Thyroid gland (tissue), 4 donors: ENCODE results near the gene ELMO2. TPM values are rescaled to one million over a fixed set of nuclear protein-coding genes. Genes with fewer than 3 reads are reported as not detected.

Source experiments
- DNase-seq, 2 donors: peaks; one replicate each; pipeline ENCODE4 v3.0.0-alpha.2; 2019
- H3K27ac ChIP-seq, 3 donors: fragments of 200-600 bp; sonication (generic); 1 replicate in 2 of 3; 2 replicates in 1 of 3; pipeline ENCODE4 v1.5.1; 2016 to 2019; ENCODE audit warnings: mild to moderate bottlenecking in 1 of 3, moderate library complexity in 1 of 3
- H3K27me3 ChIP-seq: fragments of 200-600 bp; sonication (generic); one replicate; pipeline ENCODE4 v1.5.1; 2019
- H3K36me3 ChIP-seq, 2 donors: fragments of 200-600 bp; sonication (generic); one replicate each; pipeline ENCODE4 v1.5.1; 2016 to 2019
- H3K4me1 ChIP-seq, 2 donors: fragments of 200-600 bp; sonication (generic); one replicate each; pipeline ENCODE4 v1.5.1; 2017 to 2019
- H3K4me3 ChIP-seq, 3 donors: fragments of 200-600 bp; sonication (generic); replicated peaks in 1 of 3; 1 replicate in 2 of 3; 2 replicates in 1 of 3; pipeline ENCODE4 v1.5.1; 2016; ENCODE audit warnings: mild to moderate bottlenecking in 1 of 3
- H3K9me3 ChIP-seq: fragments of 200-600 bp; sonication (generic); one replicate; pipeline ENCODE4 v1.5.1; 2017
- POLR2A ChIP-seq, 2 donors: fragments of 450-650 bp; IDR thresholded peaks; one replicate each; pipeline ENCODE4 v1.6.1; 2017; ENCODE audit warnings: antibody characterized with exemption in 2 of 2, mild to moderate bottlenecking in 2 of 2, moderate library complexity in 1 of 2
- WGBS, 2 donors: methylation state at CpG; one replicate each; pipeline ENCODE4 v1.1.5; 2017; 5-methylcytosine and 5-hydroxymethylcytosine counted together
- intact Hi-C: fragments of 100-400 bp; cut with DNase I; formaldehyde crosslinking; loops from one replicate; pipeline ENCODE4 v1.15.1; 2023
- total RNA-seq, 4 donors: library from RNA; depleted of rRNA; stranded (reverse); fragments of >200 nt; gene quantifications; one replicate each; pipeline ENCODE4 v1.2.3, GENCODE V29; 2016
- TF ChIP-seq, protein P1 (sequence below), 6 experiments: fragments of 200-600 bp in 3 of 6; fragments of 450-650 bp in 3 of 6; sonication (generic) in 3 of 6; IDR thresholded peaks; one replicate each; pipeline ENCODE4 v1.5.1; 2016 to 2019; ENCODE audit warnings: antibody characterized with exemption in 6 of 6, mild to moderate bottlenecking in 2 of 6, inconsistent platforms in 1 of 6, moderate library complexity in 1 of 6

ELMO2 gene
- total RNA-seq, 4 donors from 2014 or later, result 47.0 to 60.6 (median 54.6) TPM

DNA sequence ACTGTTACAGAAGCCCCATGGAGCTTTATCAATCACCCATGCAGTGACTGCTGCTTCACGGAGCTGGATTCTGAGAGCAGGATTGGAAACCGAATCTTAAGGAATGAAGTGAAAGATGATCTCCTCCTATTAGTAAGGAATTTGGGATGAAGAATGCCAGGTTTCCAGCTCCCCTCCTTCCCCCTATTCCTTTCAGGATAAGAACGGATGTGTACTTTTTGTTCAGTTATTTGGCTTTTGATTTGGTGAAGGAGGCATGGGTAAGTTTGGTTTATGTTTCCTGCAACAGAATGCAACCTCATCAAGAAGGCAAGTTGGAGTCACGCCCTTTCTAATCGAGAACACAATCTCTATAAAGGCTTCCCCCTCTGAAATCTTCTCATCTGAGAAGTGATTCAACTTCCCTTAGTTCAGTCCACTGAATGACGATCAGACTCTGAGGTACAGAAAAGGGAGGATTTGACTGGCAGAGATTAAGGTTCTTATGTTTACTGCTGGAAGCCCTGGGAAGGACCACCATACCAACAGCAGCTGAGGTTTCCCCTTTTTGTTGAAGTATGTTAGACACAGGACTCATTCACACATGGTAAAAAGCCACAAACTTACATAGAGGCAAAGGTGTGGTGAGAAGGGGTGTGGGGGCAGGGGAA is 5.5 kb downstream of the ELMO2 start:
- WGBS, 2 donors, result 12 to 18% methylated on average over 6 of the region's 6 CpGs
- DNase-seq, result peak; percentile 13 to 34
- Histone ChIP-seq H3K27ac (peak overlapping the region; percentile 52 to 75 (median 62)), H3K4me3 (no peak overlapping the region), H3K9me3 (no peaks in the 10 kb centered on the region), H3K27me3 (no peaks in the 10 kb centered on the region), H3K4me1 (peaks cover 56 to 71% of the 10 kb centered on the region in 2 donors), H3K36me3 (no peaks in the 10 kb centered on the region)
- intact Hi-C loops, result no loop called here
- no peak for TF ChIP-seq POLR2A (IDR thresholded peaks at IDR 0.05)
- TF ChIP-seq, protein P1, sequence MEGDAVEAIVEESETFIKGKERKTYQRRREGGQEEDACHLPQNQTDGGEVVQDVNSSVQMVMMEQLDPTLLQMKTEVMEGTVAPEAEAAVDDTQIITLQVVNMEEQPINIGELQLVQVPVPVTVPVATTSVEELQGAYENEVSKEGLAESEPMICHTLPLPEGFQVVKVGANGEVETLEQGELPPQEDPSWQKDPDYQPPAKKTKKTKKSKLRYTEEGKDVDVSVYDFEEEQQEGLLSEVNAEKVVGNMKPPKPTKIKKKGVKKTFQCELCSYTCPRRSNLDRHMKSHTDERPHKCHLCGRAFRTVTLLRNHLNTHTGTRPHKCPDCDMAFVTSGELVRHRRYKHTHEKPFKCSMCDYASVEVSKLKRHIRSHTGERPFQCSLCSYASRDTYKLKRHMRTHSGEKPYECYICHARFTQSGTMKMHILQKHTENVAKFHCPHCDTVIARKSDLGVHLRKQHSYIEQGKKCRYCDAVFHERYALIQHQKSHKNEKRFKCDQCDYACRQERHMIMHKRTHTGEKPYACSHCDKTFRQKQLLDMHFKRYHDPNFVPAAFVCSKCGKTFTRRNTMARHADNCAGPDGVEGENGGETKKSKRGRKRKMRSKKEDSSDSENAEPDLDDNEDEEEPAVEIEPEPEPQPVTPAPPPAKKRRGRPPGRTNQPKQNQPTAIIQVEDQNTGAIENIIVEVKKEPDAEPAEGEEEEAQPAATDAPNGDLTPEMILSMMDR (IDR thresholded peaks at IDR 0.05), result no peak

DNA sequence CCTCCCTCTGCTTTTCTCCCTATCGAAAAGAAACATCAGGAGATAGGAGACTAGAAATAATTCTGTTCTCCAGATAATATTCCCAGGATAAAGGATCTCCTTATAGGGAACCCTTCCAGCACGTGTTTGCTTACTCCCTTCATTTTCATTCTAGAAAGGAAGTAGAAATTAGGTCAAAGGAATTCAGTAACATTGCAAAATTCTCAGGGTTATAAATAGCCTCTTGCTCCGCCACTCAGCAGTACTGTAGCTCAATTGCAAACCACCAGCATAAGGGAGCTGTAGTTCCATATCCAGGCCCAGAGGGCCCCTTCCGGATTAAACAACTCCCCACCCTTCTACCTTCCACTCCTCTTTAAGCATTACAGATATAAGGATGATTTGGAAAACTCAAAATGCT is 6.2 kb downstream of the ELMO2 start:
- DNase-seq, result peak; percentile 29 to 33
- no peak overlapping the region for H3K4me3 ChIP-seq

DNA sequence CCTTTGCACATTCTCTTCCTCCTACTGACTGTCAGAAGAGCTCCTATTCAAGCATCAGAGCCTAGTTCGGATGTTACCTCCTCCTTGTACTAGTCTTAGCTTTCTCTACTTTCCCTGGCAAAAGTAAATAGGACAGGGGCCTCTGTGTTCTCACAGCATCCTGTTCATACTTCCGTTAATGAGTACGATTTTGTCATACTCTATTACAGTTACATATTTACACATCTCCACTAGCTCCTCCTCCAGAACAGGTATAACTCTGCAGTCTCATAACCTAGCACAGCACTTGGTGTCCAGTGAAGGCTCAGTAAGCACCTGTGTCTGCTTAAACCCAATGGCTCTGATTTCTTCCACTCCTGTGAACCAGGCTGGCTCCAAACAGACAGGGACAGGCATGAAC is 7.0 kb downstream of the ELMO2 start:
- no peak for DNase-seq
- WGBS, 2 donors, result 69 to 78% methylated on average over 3 of the region's 3 CpGs
- intact Hi-C loops, result no loop called here
- no peak overlapping the region for H3K4me3 ChIP-seq
- H3K27me3 ChIP-seq, result no peaks in the 10 kb centered on the region
- TF ChIP-seq POLR2A (IDR thresholded peaks at IDR 0.05), result no peak
- TF ChIP-seq, protein P1 (IDR thresholded peaks at IDR 0.05), result no peak
- no peaks in the 10 kb centered on the region for H3K9me3 ChIP-seq
- peaks cover 53 to 71% of the 10 kb centered on the region in 2 donors for H3K4me1 ChIP-seq
- H3K36me3 ChIP-seq, result no peaks in the 10 kb centered on the region
- peak overlapping the region; percentile 52 to 75 (median 62) for H3K27ac ChIP-seq

More for the DNA sequence above, 6.2 kb downstream of the ELMO2 start:
- intact Hi-C loops, result no loop called here
- H3K27me3 ChIP-seq, result no peaks in the 10 kb centered on the region
- WGBS, 2 donors, result 26 to 28% methylated on average over 4 of the region's 4 CpGs
- H3K27ac ChIP-seq, result peak overlapping the region; percentile 52 to 75 (median 62)
- H3K4me1 ChIP-seq, result peaks cover 51 to 71% of the 10 kb centered on the region in 2 donors
- H3K9me3 ChIP-seq, result no peaks in the 10 kb centered on the region
- TF ChIP-seq POLR2A (IDR thresholded peaks at IDR 0.05), result no peak
- TF ChIP-seq, protein P1 (IDR thresholded peaks at IDR 0.05), result peak in 1 of 6 experiments; percentile 12
- no peaks in the 10 kb centered on the region for H3K36me3 ChIP-seq

DNA sequence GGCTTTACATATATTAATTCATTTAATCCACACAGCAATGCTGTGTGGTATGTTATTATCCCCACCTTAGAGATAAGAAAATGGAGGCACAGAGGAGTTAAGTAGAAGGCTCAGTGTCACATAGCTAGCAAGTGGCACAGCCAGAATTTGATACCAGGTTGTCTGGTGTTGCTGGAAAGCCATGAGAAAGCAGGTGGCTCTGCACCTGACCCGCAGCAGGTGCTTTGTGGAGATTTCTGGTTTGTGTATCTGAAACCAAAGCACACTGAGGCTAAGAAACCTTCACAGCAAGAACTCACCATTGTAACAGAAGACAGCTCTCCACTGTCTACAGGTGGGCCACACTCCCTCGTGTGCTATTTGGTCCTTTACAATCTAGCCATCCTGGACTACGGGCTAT is 7.5 kb downstream of the ELMO2 start:
- H3K4me3 ChIP-seq, result no peak overlapping the region
- 86 to 91% methylated on average over 3 of the region's 3 CpGs for WGBS, 2 donors
- peaks cover 3% of the 10 kb centered on the region in 2 donors for H3K36me3 ChIP-seq
- DNase-seq, result no peak
- H3K4me1 ChIP-seq, result peaks cover 53 to 71% of the 10 kb centered on the region in 2 donors
- H3K27me3 ChIP-seq, result no peaks in the 10 kb centered on the region
- H3K9me3 ChIP-seq, result no peaks in the 10 kb centered on the region
- H3K27ac ChIP-seq, result peak overlapping the region; percentile 52 to 75 (median 62)
- TF ChIP-seq, protein P1 (IDR thresholded peaks at IDR 0.05), result no peak
- TF ChIP-seq POLR2A (IDR thresholded peaks at IDR 0.05), result no peak
- intact Hi-C loops, result no loop called here

DNA sequence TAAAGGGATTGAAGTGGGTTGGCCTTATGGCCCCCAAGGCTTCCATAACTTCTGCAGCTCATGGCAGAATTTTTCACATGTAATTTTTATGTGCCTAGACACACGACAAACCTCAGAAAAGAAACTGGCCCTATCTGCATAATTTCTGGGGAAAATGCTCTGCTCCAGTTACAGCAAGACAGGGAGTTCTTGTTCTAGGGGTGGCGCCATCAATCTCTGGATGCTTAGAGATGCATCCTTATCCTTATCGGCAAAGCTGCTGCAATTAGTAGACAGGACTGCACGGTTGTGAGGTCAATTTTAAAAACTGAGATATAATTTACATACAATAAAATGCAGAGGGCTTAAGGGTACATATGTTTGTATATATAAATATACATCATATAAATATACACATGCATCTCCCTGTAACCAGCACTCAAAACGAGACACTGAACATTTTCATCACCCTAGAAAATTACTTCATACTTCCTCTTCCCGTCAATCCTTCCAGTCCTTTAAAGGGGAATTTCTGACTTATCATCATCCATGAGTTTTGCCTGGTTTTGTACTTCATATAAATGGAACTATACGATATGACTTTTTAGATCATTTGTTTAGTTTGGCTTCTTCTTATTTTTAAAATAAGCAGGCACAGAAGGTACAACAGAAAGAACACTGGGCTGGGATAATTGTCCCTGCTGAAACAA is 10.2 kb downstream of the ELMO2 start:
- 80 to 84% methylated on average over 7 of the region's 7 CpGs for WGBS, 2 donors
- H3K4me1 ChIP-seq, result peaks cover 26 to 44% of the 10 kb centered on the region in 2 donors

More for the DNA sequence above, 10.2 kb downstream of the ELMO2 start:
- Histone ChIP-seq H3K36me3 (peaks cover 27 to 30% of the 10 kb centered on the region in 2 donors), H3K9me3 (no peaks in the 10 kb centered on the region), H3K4me3 (no peak overlapping the region), H3K27me3 (no peaks in the 10 kb centered on the region), H3K27ac (no peak overlapping the region)
- no peak for TF ChIP-seq POLR2A (IDR thresholded peaks at IDR 0.05)
- TF ChIP-seq, protein P1 (IDR thresholded peaks at IDR 0.05), result no peak
- no peak for DNase-seq
- intact Hi-C loops, result no loop called here
